Neuron (in vitro differentiated cells): ENCODE data around the gene KRTAP5-3.
"Not testable (repeated sequence)": the region's sequence is repeated elsewhere in the genome, so short reads cannot be mapped to it uniquely, and the experiment has no call there.

Experiments
- H2AFZ ChIP-seq: one replicate; pipeline ENCODE4 v1.6.1; 2013; ENCODE audit warnings: low read depth, mild to moderate bottlenecking, inconsistent platforms, low read length, moderate library complexity
- H3K27me3 ChIP-seq: one replicate; pipeline ENCODE4 v1.6.1; 2013; ENCODE audit warnings: low read length; ENCODE audit not compliant: insufficient read depth
- H3K36me3 ChIP-seq: one replicate; pipeline ENCODE4 v1.6.1; 2013; ENCODE audit warnings: low read length; ENCODE audit not compliant: insufficient read depth
- H3K4me1 ChIP-seq: one replicate; pipeline ENCODE4 v1.6.1; 2013; ENCODE audit warnings: low read length; ENCODE audit not compliant: insufficient read depth
- H3K4me3 ChIP-seq: 2 replicates; pipeline ENCODE4 v1.5.1; 2013; ENCODE audit warnings: mild to moderate bottlenecking, low read length, moderate library complexity
- H3K9me3 ChIP-seq: one replicate; pipeline ENCODE4 v1.6.1; 2013; ENCODE audit warnings: low read length

Gene KRTAP5-3

GRCh38 chr11:1597994-1598380 lies 10.3 kb downstream of the KRTAP5-3 start, which contains the start of gene KRTAP5-2:
KRTAP5-2 (minus strand) TSS chr11:1598294; CDS start chr11:1598250, 44 bp downstream.
- Histone ChIP-seq H2AFZ (no peak within 1 kb of the TSS), H3K9me3 (no peaks in the 10 kb centered on the region), H3K27me3 (peaks cover 15% of the 10 kb centered on the region), H3K4me1 (peaks cover 7% of the 10 kb centered on the region), H3K36me3 (no peaks in the 10 kb centered on the region), H3K4me3 (no peak within 1 kb of the TSS)

GRCh38 chr11:1597331-1597993 lies 10.8 kb downstream of the KRTAP5-3 start:
- H3K9me3 ChIP-seq: no peaks in the 10 kb centered on the region
- peaks cover 20% of the 10 kb centered on the region for H3K27me3 ChIP-seq
- peaks cover 7% of the 10 kb centered on the region for H3K4me1 ChIP-seq
- no peak overlapping the region for H2AFZ ChIP-seq
- no peaks in the 10 kb centered on the region for H3K36me3 ChIP-seq
- no peak overlapping the region for H3K4me3 ChIP-seq

- H3K36me3 ChIP-seq, H3K4me3 ChIP-seq, H3K9me3 ChIP-seq, H2AFZ ChIP-seq, H3K4me1 ChIP-seq: not testable (repeated sequence)
- peaks cover 20% of the 10 kb centered on the region for H3K27me3 ChIP-seq
These were observed 11.6 kb downstream of the KRTAP5-3 start for GRCh38 chr11:1596576-1597121.

- H2AFZ ChIP-seq, H3K4me3 ChIP-seq, H3K9me3 ChIP-seq, H3K4me1 ChIP-seq, H3K36me3 ChIP-seq: not testable (repeated sequence)
- peaks cover 20% of the 10 kb centered on the region for H3K27me3 ChIP-seq
These were observed 12.2 kb downstream of the KRTAP5-3 start for GRCh38 chr11:1595994-1596575.

GRCh38 chr11:1592628-1593027 lies 15.6 kb downstream of the KRTAP5-3 start:
- no peaks in the 10 kb centered on the region for H3K4me1 ChIP-seq
- no peak overlapping the region for H3K4me3 ChIP-seq
- H2AFZ ChIP-seq: no peak overlapping the region
- H3K27me3 ChIP-seq: peaks cover 17% of the 10 kb centered on the region
- H3K36me3 ChIP-seq: no peaks in the 10 kb centered on the region
- no peaks in the 10 kb centered on the region for H3K9me3 ChIP-seq

GRCh38 chr11:1589996-1590395 lies 18.3 kb downstream of the KRTAP5-3 start:
- Histone ChIP-seq H3K27me3 (peaks cover 6% of the 10 kb centered on the region), H3K4me1 (no peaks in the 10 kb centered on the region), H3K36me3 (no peaks in the 10 kb centered on the region), H3K9me3 (no peaks in the 10 kb centered on the region), H2AFZ (no peak overlapping the region), H3K4me3 (no peak overlapping the region)

- not testable (repeated sequence) for H3K36me3 ChIP-seq, H3K9me3 ChIP-seq, H3K27me3 ChIP-seq, H3K4me1 ChIP-seq, H2AFZ ChIP-seq, H3K4me3 ChIP-seq
These were observed 18.9 kb downstream of the KRTAP5-3 start for GRCh38 chr11:1589191-1589963.

GRCh38 chr11:1586699-1587098 lies 21.6 kb downstream of the KRTAP5-3 start:
- Histone ChIP-seq H3K4me3 (no peak overlapping the region), H3K36me3 (no peaks in the 10 kb centered on the region), H3K27me3 (peaks cover 2% of the 10 kb centered on the region), H2AFZ (no peak overlapping the region), H3K4me1 (no peaks in the 10 kb centered on the region), H3K9me3 (no peaks in the 10 kb centered on the region)

GRCh38 chr11:1584661-1585370 lies 23.4 kb downstream of the KRTAP5-3 start, which contains the start of gene KRTAP5-1:
KRTAP5-1 (minus strand) TSS chr11:1585283; CDS start chr11:1585249, 34 bp downstream.
- not testable (repeated sequence) for H3K36me3 ChIP-seq, H3K27me3 ChIP-seq, H3K4me3 ChIP-seq, H3K9me3 ChIP-seq, H3K4me1 ChIP-seq, H2AFZ ChIP-seq

- not testable (repeated sequence) for H3K4me1 ChIP-seq, H3K4me3 ChIP-seq, H3K36me3 ChIP-seq, H2AFZ ChIP-seq, H3K9me3 ChIP-seq, H3K27me3 ChIP-seq
These were observed 25.4 kb downstream of the KRTAP5-3 start for GRCh38 chr11:1582909-1583308.

- Histone ChIP-seq H3K4me3 (no peak overlapping the region), H2AFZ (no peak overlapping the region)
These were observed 26.3 kb downstream of the KRTAP5-3 start for GRCh38 chr11:1581976-1582375.

GRCh38 chr11:1576825-1577224 lies 31.4 kb downstream of the KRTAP5-3 start:
- H2AFZ ChIP-seq: no peak overlapping the region
- peaks cover 2% of the 10 kb centered on the region for H3K4me1 ChIP-seq
- peaks cover 4% of the 10 kb centered on the region for H3K9me3 ChIP-seq
- H3K27me3 ChIP-seq: peaks cover 17% of the 10 kb centered on the region
- H3K4me3 ChIP-seq: no peak overlapping the region
- H3K36me3 ChIP-seq: no peaks in the 10 kb centered on the region

More at GRCh38 chr11:1581976-1582375, 26.3 kb downstream of the KRTAP5-3 start:
- no peaks in the 10 kb centered on the region for H3K4me1 ChIP-seq
- no peaks in the 10 kb centered on the region for H3K36me3 ChIP-seq
- peaks cover 4% of the 10 kb centered on the region for H3K9me3 ChIP-seq
- peaks cover 2% of the 10 kb centered on the region for H3K27me3 ChIP-seq

GRCh38 chr11:1575756-1576155 lies 32.5 kb downstream of the KRTAP5-3 start:
- H3K9me3 ChIP-seq, H2AFZ ChIP-seq, H3K4me1 ChIP-seq, H3K36me3 ChIP-seq, H3K4me3 ChIP-seq: not testable (repeated sequence)
- H3K27me3 ChIP-seq: peaks cover 22% of the 10 kb centered on the region
